ENCODE results near the gene SIGLEC8.

SIGLEC8 gene

DNA sequence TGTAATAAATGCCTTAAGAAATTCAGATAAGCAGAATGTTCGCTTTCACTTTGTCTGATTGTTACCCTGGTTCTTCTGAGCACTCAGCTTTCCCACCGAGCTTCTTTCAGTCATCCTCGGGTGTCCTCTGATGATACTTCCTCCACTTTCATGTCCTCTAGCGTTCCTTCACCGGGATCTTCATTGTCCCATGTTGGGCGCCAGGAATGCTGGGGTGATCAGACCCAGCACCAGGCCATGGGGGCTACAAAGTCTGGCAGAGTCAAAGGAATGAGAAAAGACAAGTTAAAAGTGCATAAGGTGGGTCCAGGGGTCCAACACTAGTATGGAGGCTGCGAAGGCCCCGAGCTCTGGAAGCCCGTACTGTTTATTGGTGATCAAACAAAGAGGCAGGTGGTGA is 56.1 kb downstream of the SIGLEC8 start:
- no peak for DNase-seq (ENCODE audit: low read depth in 2 of 2)
